Endothelial cell of umbilical vein (primary cell): Measurements from ENCODE around the gene TMPRSS13. TPM values are rescaled to one million over a fixed set of nuclear protein-coding genes. Genes with fewer than 3 reads are reported as not detected.

Source experiments
- BruUV-seq: library from RNA; stranded (reverse); fragments of 400-500 nt; replicated peaks from 2 replicates; lab custom pipeline; 2021; lab: Mats Ljungman, UMichigan
- CTCF ChIA-PET: fragments of 300-600, 350-600 bp; sonication (Branson Sonifier 250); formaldehyde crosslinking; loops from one replicate; lab custom pipeline; 2021; ENCODE audit warnings: antibody characterized with exemption, inconsistent platforms; lab: Charles Lee
- POLR2A ChIA-PET: fragments of 300-600, 350-600 bp; sonication (Branson Sonifier 250); formaldehyde crosslinking; loops from one replicate; lab custom pipeline; 2021; ENCODE audit warnings: antibody characterized with exemption, inconsistent platforms; lab: Charles Lee
- DNase-seq: peaks from one replicate; pipeline ENCODE4 v3.0.0-alpha.2; 2011; ENCODE audit warnings: low read depth, low spot score
- FAIRE-seq: peaks from 2 replicates; lab custom pipeline; 2011; peaks lifted over from hg19 to GRCh38; lab: Jason Lieb, UNC
- H2AFZ ChIP-seq: 2 replicates; pipeline ENCODE4 v1.6.0; 2012; ENCODE audit warnings: low read depth, low read length, control low read depth, inconsistent platforms
- H3K27ac ChIP-seq: 2 replicates; pipeline ENCODE4 v1.5.1; 2011; ENCODE audit warnings: low read depth, mild to moderate bottlenecking, control low read depth, low read length, moderate library complexity; ENCODE audit not compliant: insufficient read depth
- H3K27me3 ChIP-seq, 2 experiments: 2 replicates each; pipeline versions ENCODE4 v1.6.0 to v1.6.1; 2011; ENCODE audit warnings: low read length in 2 of 2, mixed read lengths in 1 of 2; ENCODE audit not compliant: control insufficient read depth in 2 of 2, insufficient read depth in 2 of 2
- H3K36me3 ChIP-seq, 2 experiments: 2 replicates in 1 of 2; 3 replicates in 1 of 2; pipeline ENCODE4 v1.5.1; 2011; ENCODE audit warnings: low read length in 2 of 2, mild to moderate bottlenecking in 1 of 2, moderate library complexity in 1 of 2; ENCODE audit not compliant: control insufficient read depth in 2 of 2, insufficient read depth in 2 of 2; ENCODE audit errors: extremely low read depth in 1 of 2
- H3K4me1 ChIP-seq: 3 replicates; pipeline ENCODE4 v1.5.1; 2011; ENCODE audit warnings: mild to moderate bottlenecking, low read length; ENCODE audit not compliant: control insufficient read depth, insufficient read depth; ENCODE audit errors: extremely low read depth
- H3K4me2 ChIP-seq: 2 replicates; pipeline ENCODE4 v1.6.1; 2011; ENCODE audit warnings: low read length, control low read depth, mixed read lengths; ENCODE audit not compliant: insufficient read depth
- H3K4me3 ChIP-seq, 3 experiments: fragments of 200-600 bp in 1 of 3; sonication (generic), shearing (Covaris generic) in 1 of 3; replicated peaks in 1 of 3; 2 replicates each; pipeline ENCODE4 v1.5.1; 2011 to 2016; ENCODE audit warnings: control low read depth in 3 of 3, low read length in 3 of 3, mild to moderate bottlenecking in 2 of 3, inconsistent platforms in 1 of 3, low read depth in 1 of 3, moderate library complexity in 1 of 3; ENCODE audit not compliant: insufficient read depth in 1 of 3
- H3K79me2 ChIP-seq: 2 replicates; pipeline ENCODE4 v1.6.0; 2012; ENCODE audit warnings: low read length, inconsistent platforms; ENCODE audit not compliant: control insufficient read depth, insufficient read depth
- H3K9ac ChIP-seq: replicated peaks from 2 replicates; pipeline ENCODE3; 2011; ENCODE audit warnings: low read length, control low read depth; ENCODE audit not compliant: insufficient read depth; ENCODE audit errors: extremely low read depth
- H3K9me1 ChIP-seq: replicated peaks from 3 replicates; pipeline ENCODE4 v1.6.0; 2011; ENCODE audit warnings: mild to moderate bottlenecking, low read length; ENCODE audit not compliant: control insufficient read depth, insufficient read depth; ENCODE audit errors: extremely low read depth
- H3K9me3 ChIP-seq: replicated peaks from 2 replicates; pipeline ENCODE4 v1.5.1; 2012; ENCODE audit warnings: low read length, inconsistent platforms; ENCODE audit not compliant: control insufficient read depth, insufficient read depth
- H4K20me1 ChIP-seq: replicated peaks from 2 replicates; pipeline ENCODE3; 2011; ENCODE audit warnings: mild to moderate bottlenecking, low read length; ENCODE audit not compliant: control insufficient read depth, insufficient read depth; ENCODE audit errors: extremely low read depth
- CTCF ChIP-seq, 2 donors: IDR thresholded peaks; 1 replicate in 1 of 2; 2 replicates in 1 of 2; pipeline ENCODE4 v1.5.1; 2011; ENCODE audit warnings: low read length in 2 of 2, mild to moderate bottlenecking in 2 of 2, moderate library complexity in 2 of 2, control low read depth in 1 of 2, inconsistent platforms in 1 of 2, low read depth in 1 of 2; ENCODE audit not compliant: insufficient read depth in 1 of 2; ENCODE audit errors: extremely low read depth in 1 of 2
- EZH2 ChIP-seq: IDR thresholded peaks from 2 replicates; pipeline ENCODE4 v1.6.1; 2012; ENCODE audit warnings: borderline replicate concordance, low read depth, mild to moderate bottlenecking, moderate library complexity, low read length, inconsistent platforms; ENCODE audit not compliant: severe bottlenecking
- FOS ChIP-seq: IDR thresholded peaks from 2 replicates; pipeline ENCODE4 v1.6.1; 2011; ENCODE audit warnings: mild to moderate bottlenecking, low read length, moderate library complexity, borderline replicate concordance; ENCODE audit not compliant: insufficient read depth
- GATA2 ChIP-seq: IDR thresholded peaks from 2 replicates; pipeline ENCODE4 v1.7.0; 2011; ENCODE audit warnings: low read depth, mild to moderate bottlenecking, moderate library complexity, mixed read lengths, low read length; ENCODE audit not compliant: insufficient read length, insufficient read depth
- JUN ChIP-seq: IDR thresholded peaks from 2 replicates; pipeline ENCODE4 v1.6.1; 2011; ENCODE audit warnings: borderline replicate concordance, low read depth; ENCODE audit not compliant: insufficient read length, insufficient read depth
- MAX ChIP-seq: IDR thresholded peaks from 2 replicates; pipeline ENCODE4 v1.6.1; 2011; ENCODE audit not compliant: insufficient read depth, insufficient read length
- MYC ChIP-seq: IDR thresholded peaks from one replicate; pipeline ENCODE4 v1.6.1; 2011; ENCODE audit warnings: mild to moderate bottlenecking, low read depth, low read length
- POLR2A ChIP-seq: IDR thresholded peaks from 2 replicates; pipeline ENCODE4 v1.6.1; 2012; ENCODE audit warnings: low read depth, mild to moderate bottlenecking, control low read depth, low read length
- POLR2AphosphoS5 ChIP-seq: IDR thresholded peaks from 2 replicates; pipeline ENCODE4 v1.6.1; 2012; ENCODE audit warnings: low read depth, mild to moderate bottlenecking, control low read depth, low read length, moderate library complexity; ENCODE audit not compliant: insufficient read depth
- dilution Hi-C: fragments of 300-500 bp; cut with MboI; formaldehyde crosslinking; loops from one replicate; pipeline ENCODE4 v1.15.0; 2019; ENCODE audit warnings: low sequenced_read_pairs; ENCODE audit not compliant: extremely low pct_ligation_motif_present
- intact Hi-C: fragments of 100-400 bp; cut with micrococcal nuclease; formaldehyde crosslinking; loops from one replicate; pipeline ENCODE4 v1.10.0; 2022
- polyA plus RNA-seq, 4 experiments: library from polyadenylated mRNA; depleted of rRNA in 3 of 4; stranded (reverse) in 3 of 4; unstranded in 1 of 4; fragments of >200 nt; gene quantifications; 2 replicates each; pipeline versions ENCODE4 v1.2.1 to v1.2.3, GENCODE V29; 2011 to 2012; ENCODE audit warnings: missing spikeins in 1 of 4
- total RNA-seq: library from RNA; stranded (reverse); gene quantifications from 2 replicates; pipeline ENCODE4 v1.2.3, GENCODE V29; 2021

The TMPRSS13 gene
- total and polyA plus RNA-seq, 2 donors (not counting 3 experiments of a cell fraction or from before 2014, with no cell fraction given) = 0.22 to 0.46 TPM

- H3K36me3 ChIP-seq = no peaks in the 10 kb centered on the region
- no peaks in the 10 kb centered on the region for H3K4me1 ChIP-seq
- DNase-seq (no peak), FAIRE-seq (no peak)
- H3K79me2 ChIP-seq = no peaks in the 10 kb centered on the region
- H3K27me3 ChIP-seq = peaks cover 2 to 8% of the 10 kb centered on the region in 2 experiments
- no peaks in the 10 kb centered on the region for H3K9me3 ChIP-seq
- H3K9me1 ChIP-seq = no peaks in the 10 kb centered on the region
- H4K20me1 ChIP-seq = no peaks in the 10 kb centered on the region
- TF ChIP-seq CTCF (IDR thresholded peaks at IDR 0.05; ENCODE audit: extremely low read depth in 1 of 2, insufficient read depth in 1 of 2, low read depth in 1 of 2, low read length in 2 of 2) = no peak
- no peak for TF ChIP-seq EZH2
- TF ChIP-seq MYC = no peak
- TF ChIP-seq POLR2A = no peak
- no peak for TF ChIP-seq POLR2AphosphoS5
- no peak for TF ChIP-seq JUN
- TF ChIP-seq GATA2 = no peak
- no peak for TF ChIP-seq MAX
- TF ChIP-seq FOS = no peak
- BruUV-seq = no TSS peak
- H2AFZ ChIP-seq = no peak overlapping the region
- no peak overlapping the region for H3K27ac ChIP-seq
- no peak overlapping the region for H3K9ac ChIP-seq
- no peak overlapping the region for H3K4me3 ChIP-seq
- ChIA-PET CTCF (interaction anchor here (0.6 to 3.1 kb wide), 5 partner anchors 9 to 124 kb away, joined by 3 to 18 read pairs (median 4); no protein-coding TSS in a partner anchor), POLR2A (no interaction called here)
- no peak overlapping the region for H3K4me2 ChIP-seq
- dilution Hi-C loops = no loop called here
- intact Hi-C loops = no loop called here
Measured at GRCh38 chr11:117931331-117931950, 2.2 kb upstream of the TMPRSS13 start.
